ENCODE results near the gene NRSN2. TPM values are rescaled to one million over a fixed set of nuclear protein-coding genes. Genes with fewer than 3 reads are reported as not detected.

NRSN2 gene
- total and polyA plus RNA-seq, 8 donors, result 31.9 to 41.5 (median 37.1) TPM

- Histone ChIP-seq H3K4me3 (no peak overlapping the region), H3K4me1 (peaks cover 0 to 22% of the 10 kb centered on the region in 2 donors), H3K36me3 (no peaks in the 10 kb centered on the region), H3K27me3 (no peaks in the 10 kb centered on the region), H3K27ac (no peak overlapping the region), H3K9me3 (no peaks in the 10 kb centered on the region)
- ATAC-seq (no peak), DNase-seq (no peak)
- intact Hi-C loops (cut with DNase I), result no loop called here
- no peak for TF ChIP-seq CTCF (IDR thresholded peaks at IDR 0.05)
Observed at GRCh38 chr20:312866-313265, 34.0 kb upstream of the NRSN2 start.

GRCh38 chr20:313402-313801 is 33.5 kb upstream of the NRSN2 start:
- Histone ChIP-seq H3K4me3 (no peak overlapping the region), H3K27ac (no peak overlapping the region), H3K9me3 (no peaks in the 10 kb centered on the region), H3K4me1 (peaks cover 0 to 22% of the 10 kb centered on the region in 2 donors), H3K27me3 (no peaks in the 10 kb centered on the region), H3K36me3 (no peaks in the 10 kb centered on the region)
- no peak for TF ChIP-seq CTCF (IDR thresholded peaks at IDR 0.05)
- DNase-seq (no peak), ATAC-seq (no peak)
- intact Hi-C loops (cut with DNase I), result no loop called here

GRCh38 chr20:313948-314347 is 33.0 kb upstream of the NRSN2 start:
- DNase-seq (no peak), ATAC-seq (no peak)
- intact Hi-C loops (cut with DNase I), result no loop called here
- Histone ChIP-seq H3K27ac (no peak overlapping the region), H3K4me3 (no peak overlapping the region), H3K9me3 (no peaks in the 10 kb centered on the region), H3K36me3 (no peaks in the 10 kb centered on the region), H3K27me3 (no peaks in the 10 kb centered on the region), H3K4me1 (peaks cover 0 to 18% of the 10 kb centered on the region in 2 donors)
- no peak for TF ChIP-seq CTCF (IDR thresholded peaks at IDR 0.05)

GRCh38 chr20:316316-317068 is 30.4 kb upstream of the NRSN2 start:
- ATAC-seq, result no peak
- no peak for TF ChIP-seq CTCF (IDR thresholded peaks at IDR 0.05)
- Histone ChIP-seq H3K27me3 (no peaks in the 10 kb centered on the region), H3K27ac (no peak overlapping the region), H3K36me3 (no peaks in the 10 kb centered on the region), H3K4me3 (no peak overlapping the region), H3K4me1 (no peaks in the 10 kb centered on the region), H3K9me3 (no peaks in the 10 kb centered on the region)
- no peak for DNase-seq
- intact Hi-C loops (cut with DNase I), result no loop called here

- Histone ChIP-seq H3K9me3 (no peaks in the 10 kb centered on the region), H3K36me3 (no peaks in the 10 kb centered on the region), H3K4me1 (peaks cover 12 to 34% of the 10 kb centered on the region in 2 donors), H3K27me3 (peaks cover 0 to 20% of the 10 kb centered on the region in 2 donors), H3K27ac (peak overlapping the region; percentile 87 to 92), H3K4me3 (peak overlapping the region; percentile 57 to 67)
- intact Hi-C loops (cut with DNase I), result loop anchor here in 1 of 2 donors (10.0 kb wide), 1 partner anchor 120 kb away; no protein-coding TSS in a partner anchor
- TF ChIP-seq CTCF (IDR thresholded peaks at IDR 0.05), result peak in 1 of 2 donors; percentile 10
- peak; percentile 86 to 99 (median 93) for DNase-seq
- peak; percentile 81 for ATAC-seq
Observed at GRCh38 chr20:324177-325044, 22.5 kb upstream of the NRSN2 start.

All from left lung (tissue), 10 donors.